HG03175 (cell line): ENCODE measurements around the gene CERKL.

Experiments used
- ATAC-seq: cut with Tn5 transposase; IDR thresholded peaks from one replicate; pipeline ENCODE4 v1.9.1; 2021; ENCODE audit warnings: mild to moderate bottlenecking, moderate library complexity; ENCODE audit not compliant: unreplicated experiment

Gene CERKL

GRCh38 chr2:181678861-181679543, 22.1 kb upstream of the CERKL start:
- no peak for ATAC-seq

- ATAC-seq = peak; percentile 42
These were observed 21.1 kb upstream of the CERKL start for GRCh38 chr2:181677912-181678586.

- ATAC-seq = no peak
These were observed 18.3 kb upstream of the CERKL start for GRCh38 chr2:181675254-181675653.

GRCh38 chr2:181674461-181674860, 17.6 kb upstream of the CERKL start:
- ATAC-seq = no peak

GRCh38 chr2:181673173-181673572, 16.3 kb upstream of the CERKL start:
- ATAC-seq = peak; percentile 14

GRCh38 chr2:181672255-181673008, 15.5 kb upstream of the CERKL start:
- ATAC-seq = peak; percentile 78

GRCh38 chr2:181670632-181671031, 13.7 kb upstream of the CERKL start:
- no peak for ATAC-seq

- ATAC-seq = no peak
These were observed 10.3 kb upstream of the CERKL start for GRCh38 chr2:181667234-181667633.

- no peak for ATAC-seq
These were observed 5.4 kb upstream of the CERKL start for GRCh38 chr2:181662287-181662686.

- ATAC-seq = no peak
These were observed 3.3 kb upstream of the CERKL start for GRCh38 chr2:181660181-181660580.

GRCh38 chr2:181658444-181658843, 1.5 kb upstream of the CERKL start:
- no peak for ATAC-seq

- no peak for ATAC-seq
These were observed 474 bp upstream of the CERKL start for GRCh38 chr2:181657379-181657778.

- ATAC-seq = no peak
These were observed 1.4 kb downstream of the CERKL start for GRCh38 chr2:181655519-181655918.

- ATAC-seq = no peak
These were observed 7.4 kb downstream of the CERKL start for GRCh38 chr2:181649436-181649979.

GRCh38 chr2:181648478-181649155, 8.3 kb downstream of the CERKL start:
- no peak for ATAC-seq

GRCh38 chr2:181646415-181646987, 10.4 kb downstream of the CERKL start:
- ATAC-seq = peak; percentile 50

- no peak for ATAC-seq
These were observed 13.8 kb downstream of the CERKL start for GRCh38 chr2:181643151-181643550.

GRCh38 chr2:181642086-181642485, 14.8 kb downstream of the CERKL start:
- ATAC-seq = no peak

- ATAC-seq = no peak
These were observed 17.2 kb downstream of the CERKL start for GRCh38 chr2:181639686-181640085.

GRCh38 chr2:181632733-181633401, 24.0 kb downstream of the CERKL start:
- ATAC-seq = peak; percentile 59
